Astrocyte of the cerebellum (primary cell): ENCODE measurements around the gene FRAT2.
A peak's percentile ranks its signal among the peaks of the same experiment; 100 is the strongest.

Source experiments
- DNase-seq: peaks from one replicate; pipeline ENCODE4 v3.0.0-alpha.2; 2011; ENCODE audit warnings: low read depth
- H3K4me3 ChIP-seq: 2 replicates; pipeline ENCODE4 v1.5.1; 2011; ENCODE audit warnings: mild to moderate bottlenecking, low read depth, low read length, moderate library complexity
- CTCF ChIP-seq: IDR thresholded peaks from 2 replicates; pipeline ENCODE4 v1.5.1; 2012; ENCODE audit warnings: low read length, low read depth, moderate library complexity, mild to moderate bottlenecking; ENCODE audit errors: missing control alignments
- in situ Hi-C: cut with HindIII; loops from 2 replicates; pipeline ENCODE4 v1.10.0; 2017; ENCODE audit warnings: low sequenced_read_pairs

The FRAT2 gene

DNA sequence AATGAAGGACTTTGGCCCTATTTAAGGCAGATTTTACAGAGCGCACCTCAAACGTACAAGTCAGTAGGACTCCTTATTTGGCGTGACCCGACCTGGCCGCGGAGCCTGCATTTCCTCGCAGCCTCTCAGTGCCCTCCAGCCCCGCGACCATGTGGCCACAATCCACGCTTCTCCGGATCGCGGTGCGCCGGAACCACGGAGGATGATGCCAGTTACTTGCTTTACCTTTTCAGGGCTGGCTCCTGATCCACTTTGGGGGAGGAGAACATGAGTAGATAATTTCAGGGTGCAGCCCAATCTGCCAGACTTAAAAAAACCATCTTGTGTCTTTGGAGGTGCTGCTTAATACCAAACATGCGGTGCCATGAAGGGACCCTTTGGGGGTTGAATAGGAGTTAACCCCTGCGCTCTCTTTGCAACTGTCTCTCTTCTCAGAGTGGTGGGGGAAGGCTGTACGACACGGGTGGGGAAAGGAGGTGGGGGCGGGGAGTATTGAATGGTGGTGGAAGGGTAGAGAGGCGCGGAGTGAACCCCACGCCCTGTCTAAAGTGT lies 14.0 kb downstream of the FRAT2 start:
- in situ Hi-C loops, result no loop called here
- no peak for TF ChIP-seq CTCF
- H3K4me3 ChIP-seq, result peak overlapping the region; percentile 54
- no peak for DNase-seq

DNA sequence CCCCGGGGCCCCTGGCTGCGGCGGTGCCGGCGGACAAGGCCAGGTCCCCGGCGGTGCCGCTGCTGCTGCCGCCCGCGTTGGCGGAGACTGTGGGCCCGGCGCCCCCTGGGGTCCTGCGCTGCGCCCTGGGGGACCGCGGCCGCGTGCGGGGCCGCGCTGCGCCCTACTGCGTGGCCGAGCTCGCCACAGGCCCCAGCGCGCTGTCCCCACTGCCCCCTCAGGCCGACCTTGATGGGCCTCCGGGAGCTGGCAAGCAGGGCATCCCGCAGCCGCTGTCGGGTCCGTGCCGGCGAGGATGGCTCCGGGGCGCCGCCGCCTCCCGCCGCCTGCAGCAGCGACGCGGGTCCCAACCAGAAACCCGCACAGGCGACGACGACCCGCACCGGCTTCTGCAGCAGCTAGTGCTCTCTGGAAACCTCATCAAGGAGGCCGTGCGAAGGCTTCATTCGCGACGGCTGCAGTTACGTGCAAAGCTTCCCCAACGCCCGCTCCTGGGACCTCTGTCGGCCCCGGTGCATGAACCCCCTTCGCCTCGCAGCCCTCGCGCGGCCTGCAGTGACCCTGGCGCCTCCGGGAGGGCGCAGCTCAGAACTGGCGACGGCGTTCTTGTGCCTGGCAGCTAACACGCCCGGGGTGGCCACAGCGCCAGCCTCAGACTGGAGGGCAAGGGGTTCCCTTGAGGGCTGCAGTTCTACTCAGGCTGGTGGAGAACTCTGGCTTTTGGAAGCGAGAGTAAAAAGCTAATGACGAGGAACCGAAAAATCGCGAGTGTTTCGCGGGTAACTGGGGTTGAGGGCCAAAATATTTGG lies 14.7 kb downstream of the FRAT2 start:
- H3K4me3 ChIP-seq, result peak overlapping the region; percentile 54
- in situ Hi-C loops, result no loop called here
- no peak for DNase-seq
- no peak for TF ChIP-seq CTCF

DNA sequence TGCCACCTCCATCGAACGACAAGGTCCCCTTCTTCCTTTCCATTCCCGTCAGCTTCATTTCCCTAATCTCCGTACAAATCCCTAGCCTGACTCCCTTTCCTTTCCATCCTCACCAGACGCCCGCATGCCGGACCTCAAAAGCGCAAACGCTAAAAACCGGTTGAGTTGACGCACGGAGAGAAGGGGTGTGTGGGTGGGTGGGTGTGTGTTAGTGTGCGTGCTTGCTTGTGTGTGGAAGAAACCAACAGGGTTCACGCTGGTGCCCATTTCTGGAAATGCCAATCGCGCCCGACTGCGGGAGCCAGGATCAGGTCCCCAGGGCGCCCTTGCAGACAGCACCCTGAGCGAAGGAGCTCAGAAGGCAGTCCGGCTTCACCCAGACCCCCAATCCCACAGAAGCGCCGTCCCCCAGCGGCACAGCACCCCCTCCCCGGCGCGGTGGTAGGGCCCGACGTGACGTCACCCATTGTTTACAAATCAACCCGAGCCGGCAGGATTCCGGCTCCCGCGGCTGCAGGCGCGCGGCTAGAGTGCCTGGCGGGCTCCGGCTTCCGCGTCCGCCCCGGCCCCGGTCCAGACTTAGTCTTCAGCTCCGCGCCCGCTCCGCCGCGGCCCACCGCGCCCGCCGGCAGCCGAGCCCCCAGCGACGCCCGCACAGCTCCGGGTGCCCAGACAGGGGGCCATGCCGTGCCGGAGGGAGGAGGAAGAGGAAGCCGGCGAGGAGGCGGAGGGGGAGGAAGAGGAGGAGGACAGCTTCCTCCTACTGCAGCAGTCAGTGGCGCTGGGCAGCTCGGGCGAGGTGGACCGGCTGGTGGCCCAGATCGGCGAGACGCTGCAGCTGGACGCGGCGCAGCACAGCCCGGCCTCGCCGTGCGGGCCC lies 15.5 kb downstream of the FRAT2 start, which contains the start of gene FRAT1:
Gene FRAT1, plus strand, starts transcription at position 500 of the 880 bp plus-strand sequence. Its CDS starts 183 bp downstream, at position 683.
- in situ Hi-C loops, result no loop called here
- peak within 1 kb of the TSS; percentile 54 for H3K4me3 ChIP-seq
- peak; percentile 62 for DNase-seq
- no peak for TF ChIP-seq CTCF

GRCh38 chr10:97314671-97315070 lies 19.9 kb downstream of the FRAT2 start:
- in situ Hi-C loops, result no loop called here
- H3K4me3 ChIP-seq, result no peak overlapping the region
- no peak for DNase-seq
- no peak for TF ChIP-seq CTCF

GRCh38 chr10:97312897-97313296 lies 21.6 kb downstream of the FRAT2 start:
- TF ChIP-seq CTCF, result no peak
- DNase-seq, result no peak
- H3K4me3 ChIP-seq, result no peak overlapping the region
- in situ Hi-C loops, result no loop called here

DNA sequence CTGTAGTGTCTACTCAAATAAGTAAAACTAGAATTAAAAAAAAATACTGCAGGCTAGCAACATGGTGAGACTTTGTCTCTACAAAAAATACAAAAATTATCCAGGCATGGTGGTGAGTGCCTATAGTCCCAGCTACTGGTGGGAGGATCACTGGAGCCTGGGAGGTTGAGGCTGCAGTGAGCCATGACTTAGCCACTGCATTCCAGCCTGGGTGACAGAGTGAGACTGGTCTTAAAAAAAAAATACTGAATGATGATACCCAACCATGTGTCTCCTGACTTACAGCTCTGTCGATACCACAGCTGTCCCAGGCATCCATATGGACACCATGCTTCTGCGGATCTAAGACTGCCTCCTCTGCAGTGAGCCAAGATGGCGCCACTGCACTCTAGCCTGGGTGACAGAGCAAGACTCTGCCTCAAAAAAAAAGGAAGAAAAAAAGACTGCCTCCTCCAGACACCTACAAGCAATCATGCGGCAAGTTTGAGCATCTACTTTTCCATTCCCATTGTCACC lies 23.4 kb downstream of the FRAT2 start:
- in situ Hi-C loops, result no loop called here
- TF ChIP-seq CTCF, result no peak
- no peak for DNase-seq
- H3K4me3 ChIP-seq, result no peak overlapping the region
